ENCODE measurements around the gene RTN3.
"Not testable (repeated sequence)": the region's sequence is repeated elsewhere in the genome, so short reads cannot be mapped to it uniquely, and the experiment has no call there.

RTN3 gene

GRCh38 chr11:63682066-63683021 is 1.0 kb downstream of the RTN3 start:
- H3K4me3 ChIP-seq (ENCODE audit: low read depth, low read length), result peak overlapping the region; percentile 94
- DNase-seq (ENCODE audit: low read depth, low spot score), result no peak
- in situ Hi-C loops (cut with HindIII; ENCODE audit: low sequenced_read_pairs), result no loop called here
- no peak for TF ChIP-seq CTCF (IDR thresholded peaks at IDR 0.05; ENCODE audit: low read depth, low read length)

GRCh38 chr11:63683133-63683991 is 2.1 kb downstream of the RTN3 start:
- in situ Hi-C loops (cut with HindIII; ENCODE audit: low sequenced_read_pairs), result no loop called here
- DNase-seq (ENCODE audit: low read depth, low spot score), result peak; percentile 50
- H3K4me3 ChIP-seq (ENCODE audit: low read depth, low read length), result peak overlapping the region; percentile 94
- no peak for TF ChIP-seq CTCF (IDR thresholded peaks at IDR 0.05; ENCODE audit: low read depth, low read length)

- H3K4me3 ChIP-seq (ENCODE audit: low read depth, low read length); DNase-seq (ENCODE audit: low read depth, low spot score); in situ Hi-C loops (cut with HindIII; ENCODE audit: low sequenced_read_pairs): not testable (repeated sequence)
Observed at GRCh38 chr11:63685158-63685721, 3.9 kb downstream of the RTN3 start.

- no peak for DNase-seq (ENCODE audit: low read depth, low spot score)
- H3K4me3 ChIP-seq (ENCODE audit: low read depth, low read length), result no peak overlapping the region
- no peak for TF ChIP-seq CTCF (IDR thresholded peaks at IDR 0.05; ENCODE audit: low read depth, low read length)
- in situ Hi-C loops (cut with HindIII; ENCODE audit: low sequenced_read_pairs), result no loop called here
Observed at GRCh38 chr11:63686926-63687325, 5.6 kb downstream of the RTN3 start.

- DNase-seq (ENCODE audit: low read depth, low spot score), result no peak
- in situ Hi-C loops (cut with HindIII; ENCODE audit: low sequenced_read_pairs), result no loop called here
- H3K4me3 ChIP-seq (ENCODE audit: low read depth, low read length), result no peak overlapping the region
- TF ChIP-seq CTCF (IDR thresholded peaks at IDR 0.05; ENCODE audit: low read depth, low read length), result no peak
Observed at GRCh38 chr11:63687845-63688244, 6.5 kb downstream of the RTN3 start.

- no peak for DNase-seq (ENCODE audit: low read depth, low spot score)
- in situ Hi-C loops (cut with HindIII; ENCODE audit: low sequenced_read_pairs), result no loop called here
- H3K4me3 ChIP-seq (ENCODE audit: low read depth, low read length), result no peak overlapping the region
- no peak for TF ChIP-seq CTCF (IDR thresholded peaks at IDR 0.05; ENCODE audit: low read depth, low read length)
Observed at GRCh38 chr11:63694596-63694995, 13.3 kb downstream of the RTN3 start.
